Hepatocyte (in vitro differentiated cells): ENCODE measurements around the gene LACTBL1.

Experiments used
- CTCF ChIP-seq: fragments of 200-600 bp; sonication (generic); IDR thresholded peaks from 2 replicates; pipeline ENCODE4 v1.5.1; 2016; ENCODE audit warnings: antibody characterized with exemption, mild to moderate bottlenecking; ENCODE audit not compliant: poor library complexity
- EZH2 ChIP-seq: fragments of 200-600 bp; sonication (generic); IDR thresholded peaks from 2 replicates; pipeline ENCODE4 v1.6.1; 2016; ENCODE audit warnings: antibody characterized with exemption, mild to moderate bottlenecking, borderline replicate concordance
- EZH2phosphoT487 ChIP-seq: fragments of 200-600 bp; sonication (generic); IDR thresholded peaks from one replicate; pipeline ENCODE4 v1.6.1; 2018; ENCODE audit warnings: antibody characterized with exemption, mild to moderate bottlenecking, low read depth, moderate library complexity; ENCODE audit not compliant: unreplicated experiment, severe bottlenecking

GRCh38 chr1:23008901-23009300 lies 36.2 kb upstream of the LACTBL1 start:
- TF ChIP-seq CTCF: no peak
- no peak for TF ChIP-seq EZH2
- no peak for TF ChIP-seq EZH2phosphoT487
